Hippocampal formation (tissue), 2 donors: Measurements from ENCODE around the gene PSMA8.
"Not testable (repeated sequence)": the region's sequence is repeated elsewhere in the genome, so short reads cannot be mapped to it uniquely, and the experiment has no call there.

Experiments used
- DNase-seq, 2 donors: peaks; one replicate each; lab custom pipeline; 2025; lab: John Stamatoyannopoulos, UW

PSMA8 gene

GRCh38 chr18:26175481-26175880 is 41.8 kb downstream of the PSMA8 start:
- no peak for DNase-seq

DNA sequence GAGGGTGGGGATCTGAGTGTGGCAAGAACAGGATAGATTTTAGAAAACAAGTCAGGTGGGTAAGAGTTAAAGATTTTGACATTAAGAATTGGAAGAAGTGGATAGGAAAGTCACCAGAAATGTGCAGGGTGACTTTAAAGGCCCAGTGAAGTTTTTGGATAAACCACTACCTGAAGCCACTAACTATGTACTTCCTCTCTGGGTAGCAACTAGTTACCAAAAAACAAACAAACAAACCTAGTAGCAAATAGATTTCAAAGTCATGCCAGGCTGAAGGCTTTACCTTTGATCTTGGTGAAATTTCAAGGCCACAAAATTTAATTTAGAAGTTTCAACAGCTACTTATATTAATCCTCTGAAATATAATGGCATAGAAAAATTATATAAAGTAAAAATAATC is 42.5 kb downstream of the PSMA8 start:
- DNase-seq = no peak

- no peak for DNase-seq
These were observed 47.7 kb downstream of the PSMA8 start for GRCh38 chr18:26181343-26181826.

DNA sequence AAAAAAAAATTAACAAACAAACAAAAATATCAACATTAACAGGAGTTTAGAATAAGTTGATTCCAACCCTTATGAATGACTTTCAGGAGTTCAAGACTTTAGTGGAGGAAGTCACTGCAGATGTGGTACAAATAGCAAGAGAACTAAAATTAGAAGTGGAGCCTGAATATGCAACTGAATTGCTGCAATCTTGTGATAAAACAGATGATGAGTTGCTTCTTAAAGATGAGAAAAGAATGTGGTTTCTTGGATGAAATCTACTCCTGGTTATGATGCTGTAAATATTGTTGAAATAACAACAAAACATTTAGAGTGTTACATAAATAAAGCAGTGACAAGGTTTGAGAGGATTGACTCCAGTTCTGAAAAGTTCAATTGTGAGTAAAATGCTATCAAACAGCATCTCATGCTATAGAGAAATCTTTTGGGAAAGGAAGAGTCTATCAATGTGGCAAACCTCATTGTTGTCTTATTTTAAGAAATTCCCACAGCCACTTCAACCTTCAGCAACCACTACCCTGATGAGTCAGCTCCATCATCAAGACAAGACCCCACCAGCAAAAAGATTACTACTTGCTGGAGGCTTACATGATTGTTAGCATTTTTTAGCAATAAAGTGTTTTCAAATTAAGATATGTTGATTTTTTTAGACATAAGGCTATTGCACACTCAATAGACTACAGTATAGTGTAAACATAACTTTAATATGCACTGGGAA is 49.9 kb downstream of the PSMA8 start:
- no peak for DNase-seq

- DNase-seq = no peak
These were observed 51.6 kb downstream of the PSMA8 start for GRCh38 chr18:26185267-26185666.

GRCh38 chr18:26190506-26190905 is 56.8 kb downstream of the PSMA8 start:
- no peak for DNase-seq

- no peak for DNase-seq
These were observed 58.6 kb downstream of the PSMA8 start for GRCh38 chr18:26192233-26192632.

DNA sequence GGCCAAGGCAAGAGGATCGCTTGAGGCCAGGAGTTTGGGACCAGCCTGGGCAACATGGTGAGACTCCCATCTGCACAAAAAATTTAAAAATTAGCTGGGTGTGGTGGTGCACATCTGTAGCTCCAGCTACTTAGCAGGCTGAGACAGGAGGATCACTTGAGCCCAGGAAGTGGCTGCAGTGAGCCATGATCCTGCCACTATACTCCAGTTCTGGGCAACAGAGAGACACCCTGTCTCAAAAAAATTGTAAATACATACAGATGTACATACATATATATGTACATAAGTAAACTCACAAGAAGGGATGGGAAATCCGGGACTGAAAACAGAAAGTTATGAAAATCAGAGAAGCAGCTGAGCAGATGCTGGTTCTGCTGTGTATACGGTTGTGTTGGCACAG is 62.9 kb downstream of the PSMA8 start:
- DNase-seq = no peak

- DNase-seq = not testable (repeated sequence)
These were observed 68.3 kb downstream of the PSMA8 start for GRCh38 chr18:26202001-26202400.

DNA sequence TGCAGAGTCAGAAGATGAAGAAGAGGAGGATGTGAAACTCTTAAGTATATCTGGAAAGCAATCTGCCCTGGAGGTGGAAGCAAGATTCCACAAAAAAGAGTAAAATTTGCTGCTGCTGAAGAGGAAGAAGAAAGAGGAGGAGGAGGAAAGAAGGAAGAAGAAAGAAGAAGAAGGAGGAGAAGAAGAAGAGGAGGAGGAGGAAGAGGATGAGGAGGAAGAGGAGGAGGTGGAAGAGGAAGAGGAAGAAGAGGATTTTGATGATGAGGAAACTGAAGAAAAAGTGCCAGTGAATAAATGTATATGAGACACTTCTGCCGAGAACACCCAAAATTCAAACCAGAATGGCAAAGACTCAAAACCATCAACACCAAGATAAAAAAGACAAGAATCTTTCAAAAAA is 71.6 kb downstream of the PSMA8 start:
- no peak for DNase-seq

GRCh38 chr18:26206488-26206887 is 72.8 kb downstream of the PSMA8 start:
- no peak for DNase-seq

GRCh38 chr18:26207937-26208336 is 74.3 kb downstream of the PSMA8 start:
- no peak for DNase-seq

GRCh38 chr18:26208977-26209376 is 75.3 kb downstream of the PSMA8 start:
- no peak for DNase-seq

DNA sequence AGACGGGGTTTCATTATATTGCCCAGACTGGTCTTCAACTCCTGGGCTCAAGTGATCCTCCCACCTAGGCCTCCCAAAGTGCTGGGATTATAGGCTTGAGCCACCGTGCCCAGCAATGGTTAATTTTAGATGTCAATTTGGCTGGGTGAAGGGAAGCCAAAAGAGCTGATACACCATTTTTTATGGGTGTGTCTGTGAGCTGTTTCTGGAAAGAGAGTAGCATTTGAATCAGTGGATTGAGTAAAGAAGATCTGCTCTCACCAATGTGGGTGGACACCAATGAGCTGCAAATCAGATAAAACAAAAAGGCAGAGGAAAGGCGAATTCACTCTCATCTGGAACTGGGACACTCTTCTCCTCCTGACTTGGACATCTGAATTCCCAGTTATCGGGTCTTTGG is 76.5 kb downstream of the PSMA8 start:
- DNase-seq = no peak

GRCh38 chr18:26215247-26215970 is 81.7 kb downstream of the PSMA8 start:
- DNase-seq = no peak

- DNase-seq = no peak
These were observed 91.5 kb downstream of the PSMA8 start for GRCh38 chr18:26225022-26225693.

GRCh38 chr18:26225915-26226228 is 92.2 kb downstream of the PSMA8 start:
- no peak for DNase-seq

- DNase-seq = peak; percentile 85 to 89
These were observed 92.8 kb downstream of the PSMA8 start, which contains the start of gene TAF4B for GRCh38 chr18:26226229-26227050. TSS of gene TAF4B (plus strand) at chr18:26226445. CDS start at chr18:26226934, 489 bp downstream.

DNA sequence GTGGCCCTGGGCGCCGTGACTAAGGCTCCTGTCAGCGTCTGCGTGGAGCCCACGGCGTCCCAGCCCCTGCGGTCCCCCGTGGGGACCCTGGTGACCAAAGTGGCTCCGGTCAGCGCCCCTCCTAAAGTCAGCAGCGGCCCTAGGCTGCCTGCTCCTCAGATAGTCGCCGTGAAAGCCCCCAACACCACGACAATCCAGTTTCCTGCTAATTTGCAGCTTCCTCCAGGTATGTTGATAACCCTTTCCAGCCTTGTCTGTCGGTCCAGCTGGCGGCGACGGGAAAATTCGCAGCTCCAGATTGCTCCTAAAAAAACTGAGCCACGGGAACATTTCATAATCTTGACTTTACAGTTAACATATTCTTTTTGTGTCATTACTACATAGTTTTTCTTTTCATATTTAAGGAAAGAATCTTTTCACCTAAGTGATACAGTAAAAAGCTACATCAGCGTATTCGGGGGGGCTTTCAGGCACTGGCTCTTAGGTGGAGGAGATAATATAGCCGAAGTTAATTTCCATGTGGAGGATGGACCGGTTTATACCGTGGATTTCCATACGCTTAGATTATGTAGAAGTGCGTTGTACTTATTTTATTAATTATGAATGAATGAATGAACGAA is 93.5 kb downstream of the PSMA8 start:
- no peak for DNase-seq

GRCh38 chr18:26228562-26229260 is 95.0 kb downstream of the PSMA8 start:
- DNase-seq = no peak

DNA sequence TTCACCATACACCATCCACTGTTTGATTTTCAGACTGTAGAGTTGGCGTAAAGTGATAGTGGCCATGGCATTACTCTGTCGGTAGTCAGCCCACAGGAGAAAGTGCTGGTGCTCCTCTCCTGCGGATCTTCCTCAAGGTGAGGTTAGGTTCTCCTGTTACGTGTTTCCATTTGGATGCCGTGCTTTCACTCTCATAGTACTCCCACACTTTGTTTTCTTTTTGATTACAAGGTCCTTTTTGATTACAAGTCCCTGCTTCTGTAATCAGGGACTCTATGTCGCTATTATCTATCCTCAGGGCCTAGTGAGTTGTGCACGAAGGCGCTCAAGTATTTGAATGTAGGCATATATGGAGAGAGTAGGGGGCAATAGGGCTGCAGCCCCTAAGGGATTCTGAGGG is 96.8 kb downstream of the PSMA8 start:
- DNase-seq = no peak
